ENCODE data around the gene NFE2.
"Not testable (repeated sequence)": the region's sequence is repeated elsewhere in the genome, so short reads cannot be mapped to it uniquely, and the experiment has no call there.

The NFE2 gene

DNA sequence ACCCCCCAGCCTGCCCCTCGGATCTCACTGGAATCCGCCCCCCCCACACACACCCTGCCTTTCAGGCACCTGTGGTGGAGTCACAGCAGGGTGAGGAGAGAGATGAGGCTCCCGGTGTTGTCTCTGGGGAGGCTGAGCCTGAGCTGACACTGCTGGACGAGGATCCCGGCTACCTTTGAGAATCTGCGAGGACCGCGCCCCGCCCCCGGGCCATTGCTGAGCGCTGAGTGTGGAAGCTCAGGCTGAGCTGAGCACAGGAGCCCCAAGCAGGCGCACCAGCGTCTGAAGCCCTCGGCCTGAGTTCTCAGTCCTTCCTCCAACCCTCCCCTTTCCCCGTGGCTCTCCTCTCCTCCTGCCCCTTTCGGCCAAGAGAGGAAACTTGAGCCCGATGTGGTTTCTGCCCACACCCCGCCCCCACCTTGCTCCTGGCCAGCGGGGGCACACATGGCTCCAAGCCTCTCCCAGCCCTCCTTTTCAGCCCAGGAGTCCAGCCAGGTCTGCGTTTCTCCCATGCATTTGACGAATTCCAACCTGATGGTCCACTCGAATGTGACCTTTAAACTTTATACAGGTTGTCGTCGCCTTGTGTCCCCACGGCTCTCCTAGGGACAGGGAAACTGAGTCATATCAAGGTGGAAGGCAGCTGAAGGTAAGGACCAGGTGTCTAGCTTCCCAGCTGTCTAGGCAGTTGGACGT is at the start of gene NFE2:
NFE2 (minus strand) TSS at position 284 of the 696 bp plus-strand sequence. CDS start 5,767 bp downstream, outside the sequence.
- no peak for DNase-seq (ENCODE audit: low read depth)

DNA sequence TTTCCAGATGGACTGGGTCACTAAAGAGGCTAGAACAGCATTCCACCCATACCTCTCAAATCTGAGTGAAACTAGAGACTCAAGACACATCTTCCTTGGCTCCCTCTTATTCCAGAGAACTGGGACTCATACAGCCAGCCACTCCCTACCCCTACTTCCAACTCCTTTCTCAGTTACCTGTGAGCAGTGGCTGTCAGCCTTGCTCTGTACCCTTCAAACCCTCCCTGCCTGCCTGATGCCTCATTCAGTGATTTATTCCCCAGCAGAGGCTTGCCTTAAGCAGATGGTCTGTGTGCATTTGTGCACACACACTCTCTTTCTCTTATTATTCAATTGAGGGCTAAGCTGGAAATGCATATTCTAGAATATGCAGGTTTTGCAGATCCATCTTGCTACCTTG is 48.9 kb upstream of the NFE2 start:
- no peak for DNase-seq (ENCODE audit: low read depth)

DNA sequence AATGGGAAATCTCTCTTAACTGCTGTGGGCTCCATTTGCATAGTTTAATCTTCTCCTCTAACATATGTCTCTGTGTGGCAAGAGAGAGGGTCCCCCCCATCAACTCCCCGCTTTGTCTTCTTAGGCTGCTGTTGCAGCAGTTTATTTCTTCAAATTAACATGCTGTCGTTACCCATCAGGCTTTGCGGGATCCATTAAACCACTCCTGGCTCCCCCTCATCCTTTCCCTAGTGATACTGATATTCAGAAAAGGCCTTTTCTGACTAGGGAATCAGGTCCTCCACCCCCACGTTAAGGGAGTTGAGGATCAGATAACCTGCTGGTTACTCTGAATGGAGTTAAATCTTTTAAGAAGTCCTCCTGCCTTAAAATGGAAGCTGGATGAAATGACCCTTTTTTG is 48.2 kb upstream of the NFE2 start:
- DNase-seq (ENCODE audit: low read depth): no peak

DNA sequence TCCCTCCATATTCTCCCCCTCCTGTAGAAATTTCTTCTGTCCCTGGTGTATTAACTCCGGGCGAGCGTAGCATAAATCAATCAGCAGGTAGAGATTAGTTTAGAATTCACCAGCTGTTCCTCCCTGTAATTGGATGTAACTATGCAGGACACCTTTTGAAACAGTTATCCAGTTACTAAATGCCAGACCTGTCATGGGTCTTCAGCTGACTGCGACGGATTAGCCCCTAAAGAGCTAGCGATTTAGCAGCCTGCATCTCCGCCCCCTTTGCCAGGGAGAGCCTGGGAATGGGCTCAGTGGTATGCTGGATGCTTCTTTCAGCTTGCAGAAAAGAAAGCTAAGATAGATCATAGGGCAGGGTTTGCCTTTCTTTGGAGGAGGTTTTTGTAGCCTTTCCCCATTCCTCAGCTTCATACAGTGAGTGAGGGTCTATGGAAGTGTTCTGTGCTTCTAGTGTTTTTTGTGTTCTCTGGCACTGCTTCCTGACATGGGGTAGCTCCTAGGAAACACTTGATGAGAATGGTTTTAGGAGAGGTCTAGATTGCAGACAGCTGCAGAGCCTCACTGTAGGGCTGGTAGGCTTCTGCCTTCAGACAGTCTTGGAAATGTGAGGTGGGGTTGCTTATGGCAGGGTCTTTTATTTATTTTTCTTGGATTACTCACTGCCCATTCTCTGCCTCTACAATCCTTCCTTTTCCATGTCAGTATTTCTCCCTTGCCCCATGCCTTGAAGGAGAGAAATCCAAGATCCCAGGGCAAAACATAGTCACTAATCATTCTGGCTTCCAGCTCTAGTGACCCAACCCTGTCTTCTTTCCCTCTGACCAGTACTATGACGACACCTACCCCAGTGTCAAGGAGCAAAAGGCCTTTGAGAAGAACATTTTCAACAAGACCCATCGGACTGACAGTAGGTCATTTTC is 40.8 kb upstream of the NFE2 start:
- no peak for DNase-seq (ENCODE audit: low read depth)

DNA sequence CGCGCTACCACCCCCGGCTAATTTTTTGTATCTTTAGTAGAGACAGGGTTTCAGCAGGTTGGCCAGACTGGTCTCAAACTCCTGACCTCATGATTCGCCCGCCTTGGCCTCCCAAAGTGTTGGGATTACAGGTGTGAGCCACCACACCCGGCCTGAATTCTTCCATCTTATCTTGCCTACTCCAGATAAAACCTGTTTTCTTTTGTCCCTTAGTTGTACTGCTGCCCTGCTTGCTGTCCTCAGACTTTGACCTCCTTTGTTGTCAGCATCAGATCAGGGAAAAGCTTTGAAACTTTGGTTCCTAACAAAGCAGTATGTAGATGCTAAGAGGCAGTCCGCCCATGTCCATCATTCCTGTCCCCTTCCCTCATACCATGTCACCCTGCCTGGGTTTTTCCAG is 40.0 kb upstream of the NFE2 start:
- no peak for DNase-seq (ENCODE audit: low read depth)

DNA sequence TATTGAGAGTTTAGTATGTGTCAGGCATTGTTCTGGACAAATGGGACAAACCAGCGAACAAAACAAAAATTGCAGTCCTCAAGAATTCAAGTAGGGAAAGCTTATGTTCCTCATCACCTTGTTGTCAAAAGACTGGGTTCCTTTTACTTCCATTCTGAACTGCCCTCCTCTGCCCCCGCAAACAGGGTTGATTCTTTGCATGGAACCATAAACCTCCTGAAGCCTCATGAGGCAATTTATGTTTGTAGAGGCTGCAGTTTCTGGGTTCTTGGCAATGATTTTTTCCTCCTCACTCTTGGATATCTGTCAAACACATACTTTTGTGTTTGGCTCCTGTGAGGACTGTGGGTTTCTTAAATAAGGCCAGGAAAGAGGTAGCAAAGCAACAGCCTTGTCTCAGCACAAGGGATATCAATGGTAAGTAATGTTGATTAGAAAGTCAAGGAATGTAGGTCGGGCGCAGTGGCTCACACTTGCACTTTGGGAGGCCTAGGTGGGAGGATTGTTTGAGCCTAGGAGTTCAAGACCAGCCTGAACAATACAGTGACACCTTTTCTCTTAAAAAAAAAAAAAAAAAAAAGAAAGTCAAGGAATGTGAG is 38.0 kb upstream of the NFE2 start:
- no peak for DNase-seq (ENCODE audit: low read depth)

DNA sequence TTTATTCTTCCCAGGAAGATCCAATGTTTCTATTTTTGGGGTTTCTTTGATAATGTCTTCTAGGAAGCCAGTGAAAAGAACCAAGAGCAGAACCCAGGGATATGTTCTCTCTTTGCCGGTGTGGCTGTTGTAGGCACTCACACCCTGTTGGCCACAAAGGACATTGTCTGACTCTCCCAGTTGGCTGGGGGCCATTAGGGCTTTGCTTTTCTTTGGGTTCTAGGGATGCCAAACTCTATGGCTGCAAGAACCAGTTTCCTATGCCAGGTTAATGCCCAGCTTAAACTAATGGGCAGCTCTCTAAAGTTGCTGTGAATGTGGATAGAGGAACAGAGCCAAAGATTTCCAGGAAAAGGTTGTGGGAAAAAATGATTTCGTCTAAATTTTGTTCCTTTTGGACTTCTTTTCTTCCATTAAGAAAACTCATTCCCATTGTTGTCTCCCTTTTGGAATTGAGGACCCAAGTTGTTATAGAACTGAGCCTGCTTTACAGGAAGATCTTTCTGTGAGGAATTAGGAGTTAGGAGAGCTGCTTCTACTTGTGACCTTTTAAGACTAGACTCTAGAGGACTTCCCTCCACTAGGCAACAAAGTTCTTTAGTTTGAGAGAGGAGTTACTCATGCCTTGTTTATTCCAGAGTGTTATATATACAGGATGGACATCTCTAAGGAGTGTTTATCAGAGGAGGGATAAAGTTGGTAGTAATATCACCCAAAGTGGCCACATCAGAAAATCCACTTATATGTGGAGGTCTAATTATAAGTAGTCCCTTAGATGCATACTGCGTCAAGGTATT is 37.2 kb upstream of the NFE2 start:
- DNase-seq (ENCODE audit: low read depth): no peak

DNA sequence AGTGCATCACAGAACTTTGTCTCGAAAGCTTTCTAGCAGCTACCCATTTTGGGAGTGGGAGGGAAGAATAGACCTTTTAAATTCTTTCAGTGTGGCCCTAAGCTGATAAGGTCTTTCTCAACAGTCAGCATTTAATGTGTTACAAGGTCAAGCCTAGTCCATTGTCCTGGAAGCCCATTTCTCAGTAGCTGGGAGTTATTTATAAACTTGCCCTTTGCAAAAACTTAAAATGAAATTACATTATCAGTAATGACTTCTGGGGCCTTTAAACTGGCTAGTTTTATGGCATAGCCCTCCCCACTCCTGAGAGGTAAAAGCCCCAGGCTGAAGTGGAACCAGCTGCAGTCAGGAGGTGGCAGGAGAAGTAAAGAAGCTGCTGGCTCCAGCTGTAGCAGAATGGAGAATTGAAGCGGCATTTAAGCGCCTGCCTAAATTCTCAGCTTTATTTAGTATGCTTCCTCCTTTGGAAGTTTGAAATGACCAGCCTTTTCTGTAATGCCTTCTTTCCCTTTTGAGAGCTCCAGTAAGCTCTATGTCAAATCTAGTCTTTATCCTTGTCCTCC is 36.5 kb upstream of the NFE2 start:
- no peak for DNase-seq (ENCODE audit: low read depth)

DNA sequence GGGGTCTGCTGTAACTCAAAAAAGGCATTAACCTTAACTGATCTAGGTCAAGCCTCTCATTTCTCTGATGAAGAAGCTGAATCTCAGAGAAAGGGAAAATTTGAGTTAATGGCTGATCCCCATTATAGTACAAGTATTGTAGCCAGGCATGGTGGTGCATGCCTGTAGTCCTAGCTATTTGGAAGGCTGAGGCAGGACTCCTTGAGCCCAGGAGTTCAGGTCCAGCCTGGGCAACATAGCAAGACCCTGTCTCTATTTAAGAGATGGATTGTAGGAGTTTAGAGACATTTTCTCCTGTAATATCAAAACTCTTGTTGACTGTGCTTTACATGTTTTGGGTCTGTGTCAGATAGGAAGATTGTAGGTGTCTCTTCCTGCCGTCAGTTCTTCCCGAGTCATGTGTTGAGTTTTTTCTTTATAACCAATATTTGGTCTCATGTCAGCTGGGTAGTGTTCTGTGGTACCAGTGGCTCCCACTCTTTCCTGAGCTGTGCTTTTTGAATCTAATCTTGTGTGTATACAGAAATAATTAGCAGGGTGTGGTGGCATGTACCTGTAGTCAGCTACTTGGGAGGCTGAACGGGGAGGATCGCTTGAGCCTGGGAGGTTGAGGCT is 32.7 kb upstream of the NFE2 start:
- no peak for DNase-seq (ENCODE audit: low read depth)

DNA sequence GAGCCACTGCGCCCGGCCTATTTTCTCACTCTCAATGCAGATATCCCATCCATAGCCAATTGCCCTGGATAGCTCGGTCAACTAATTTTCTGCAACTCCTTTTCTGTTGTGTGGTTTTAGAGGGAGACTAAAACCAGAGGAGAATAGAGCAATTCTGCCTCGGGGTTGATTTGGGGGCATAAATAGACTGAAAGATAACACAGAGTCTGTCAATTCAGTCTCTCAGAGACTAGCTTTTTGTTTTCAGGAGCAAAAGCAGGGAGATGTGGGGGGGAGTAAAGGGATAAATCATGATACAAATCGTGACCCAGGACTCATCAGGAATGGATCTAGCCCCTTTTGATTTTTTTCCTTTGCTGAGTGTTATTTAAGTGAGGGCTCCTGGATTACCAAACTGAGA is 30.6 kb upstream of the NFE2 start:
- DNase-seq (ENCODE audit: low read depth): no peak

DNA sequence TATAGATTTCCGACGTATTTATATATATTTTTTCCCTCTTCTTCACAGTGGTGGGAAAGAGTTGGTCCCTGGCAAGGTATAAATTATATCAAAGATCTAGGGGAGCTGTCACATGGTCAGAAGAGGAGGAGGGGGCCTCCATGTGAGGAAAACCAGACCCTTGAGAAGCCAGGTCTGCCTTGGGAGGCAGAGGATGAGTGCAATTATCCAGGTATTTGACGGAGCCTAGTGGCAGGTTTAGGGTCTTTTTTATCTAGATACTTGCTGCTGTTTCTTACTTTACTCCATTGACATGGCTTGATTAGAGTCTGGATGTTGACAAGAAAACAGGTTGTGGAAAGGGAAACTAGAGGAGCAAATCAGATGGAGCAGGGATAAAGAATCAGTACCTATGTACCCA is 29.6 kb upstream of the NFE2 start:
- no peak for DNase-seq (ENCODE audit: low read depth)

DNA sequence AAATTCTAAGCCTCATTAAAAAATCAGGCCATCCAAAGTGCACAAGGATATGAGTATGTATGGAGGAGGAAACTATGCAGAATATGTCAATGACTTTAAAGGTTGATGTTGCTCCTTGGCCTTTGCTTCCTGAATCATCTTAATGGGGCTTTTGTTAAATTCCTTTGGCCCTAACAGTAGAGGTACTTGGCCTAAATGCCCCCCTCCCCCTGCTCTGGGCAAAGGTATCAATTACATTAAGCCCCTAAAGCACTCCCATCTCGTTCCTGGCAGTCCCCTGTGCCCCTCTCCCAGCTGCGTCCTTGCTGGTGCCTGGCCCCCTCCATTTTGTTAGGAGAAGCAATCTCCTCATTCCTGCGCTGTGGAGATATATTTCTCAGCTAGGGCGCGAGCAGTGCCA is 28.9 kb upstream of the NFE2 start:
- no peak for DNase-seq (ENCODE audit: low read depth)

DNA sequence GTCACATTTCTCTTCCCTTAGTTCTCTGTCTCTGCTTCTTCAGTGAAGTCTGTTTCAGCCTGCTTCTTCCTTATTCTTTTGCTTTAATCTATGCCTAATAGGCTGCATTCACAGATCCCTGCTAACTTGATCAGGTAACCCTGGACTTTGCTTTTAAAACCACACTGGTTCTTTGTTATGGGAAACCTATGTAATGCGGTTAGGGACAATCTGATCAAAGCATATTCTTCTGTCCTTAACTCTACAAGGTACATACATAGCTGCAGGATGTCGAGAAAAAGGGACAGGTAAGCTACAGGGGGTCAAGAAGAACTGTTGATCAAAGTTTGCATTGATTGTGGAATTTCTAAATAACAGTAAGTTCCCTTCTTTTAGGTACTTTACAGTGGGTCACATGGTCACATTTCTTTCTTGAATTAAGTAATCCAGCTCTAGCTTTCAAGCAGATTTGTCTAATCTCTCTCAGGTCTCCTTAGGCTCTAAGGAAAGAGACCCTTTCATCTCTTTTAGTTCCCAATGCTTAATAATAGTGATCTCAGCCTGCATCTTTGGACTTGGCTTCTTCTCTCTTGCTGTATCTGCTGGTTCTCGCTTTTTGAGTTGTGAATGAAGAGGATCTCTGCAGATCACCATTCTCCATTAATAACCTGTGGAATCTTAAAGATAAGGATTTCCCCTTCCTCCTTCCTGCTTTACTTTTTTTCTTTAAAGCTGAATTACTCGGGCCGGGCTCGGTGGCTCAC is 28.0 kb upstream of the NFE2 start:
- DNase-seq (ENCODE audit: low read depth): no peak

DNA sequence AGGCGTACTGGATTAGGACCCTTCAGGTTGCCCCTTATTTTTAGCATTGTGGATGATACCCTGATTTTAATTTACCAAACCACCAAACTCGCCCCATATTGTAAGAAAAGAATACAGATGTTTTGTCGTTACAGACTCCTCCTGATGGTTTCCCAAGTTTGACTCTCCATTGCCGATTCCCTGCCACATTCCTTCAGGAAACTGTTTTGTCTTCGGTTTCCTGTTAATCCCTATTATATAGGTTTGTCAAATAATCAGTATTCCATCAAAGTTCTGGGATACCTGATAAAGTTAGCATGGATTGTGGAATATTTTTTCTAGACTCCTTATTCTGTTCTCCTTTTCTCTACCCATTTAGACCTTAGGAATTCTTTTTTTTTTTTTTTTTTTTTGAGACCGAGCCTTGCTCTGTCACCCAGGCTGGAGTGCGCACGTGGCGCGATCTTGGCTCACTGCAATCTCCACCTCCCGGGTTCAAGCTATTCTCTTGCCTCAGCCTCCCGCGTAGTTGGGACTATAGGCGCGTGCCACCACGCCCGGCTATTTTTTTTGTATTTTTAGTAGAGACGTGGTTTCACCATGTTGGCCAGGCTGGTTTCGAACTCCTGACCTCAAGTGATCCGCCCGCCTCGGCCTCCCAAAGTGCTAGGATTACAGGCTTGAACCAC is 24.8 kb upstream of the NFE2 start:
- not testable (repeated sequence) for DNase-seq (ENCODE audit: low read depth)

DNA sequence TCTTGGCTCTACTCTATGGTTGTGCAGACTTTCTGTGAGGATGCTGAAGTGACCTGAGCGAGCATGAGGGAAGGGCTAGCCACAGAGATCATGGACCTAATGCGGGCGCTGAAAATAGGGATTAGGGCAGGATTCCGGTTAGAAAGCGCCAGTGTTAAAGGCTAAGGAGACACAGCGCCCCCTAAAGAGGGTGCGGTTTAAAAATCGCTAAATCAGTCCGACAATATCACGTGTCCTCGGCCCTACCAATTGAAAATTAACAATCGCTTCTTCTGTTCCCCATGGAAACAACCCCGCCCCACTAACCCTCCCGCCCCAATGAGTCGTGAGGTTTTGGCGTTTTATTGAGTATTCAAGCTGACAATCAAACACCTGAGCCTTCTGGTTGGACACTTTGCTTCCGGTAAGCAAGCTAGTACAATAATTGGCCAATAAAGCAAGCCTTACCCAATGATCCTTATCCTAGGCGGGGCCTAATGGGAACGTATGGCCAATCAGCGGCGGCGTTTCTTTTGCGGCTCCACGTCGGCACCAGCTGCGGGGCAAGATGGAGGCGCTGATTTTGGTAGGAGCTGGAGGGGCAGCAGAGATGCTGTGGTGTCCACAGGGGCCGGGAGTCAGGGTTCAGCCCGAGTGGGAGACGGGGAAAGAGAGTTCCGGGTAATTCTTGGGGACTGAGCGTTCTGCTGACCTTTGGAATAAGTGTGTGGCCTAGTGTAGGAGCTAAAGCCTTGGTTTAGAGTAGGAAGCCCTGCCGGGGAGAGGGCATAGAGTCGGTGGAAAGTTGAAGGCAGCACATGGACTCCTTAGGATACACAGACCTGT is 24.0 kb upstream of the NFE2 start, which contains the start of gene COPZ1:
COPZ1 (plus strand) TSS at position 515 of the 825 bp plus-strand sequence; CDS start at position 548, 33 bp downstream.
- peak; percentile 89 for DNase-seq (ENCODE audit: low read depth)

DNA sequence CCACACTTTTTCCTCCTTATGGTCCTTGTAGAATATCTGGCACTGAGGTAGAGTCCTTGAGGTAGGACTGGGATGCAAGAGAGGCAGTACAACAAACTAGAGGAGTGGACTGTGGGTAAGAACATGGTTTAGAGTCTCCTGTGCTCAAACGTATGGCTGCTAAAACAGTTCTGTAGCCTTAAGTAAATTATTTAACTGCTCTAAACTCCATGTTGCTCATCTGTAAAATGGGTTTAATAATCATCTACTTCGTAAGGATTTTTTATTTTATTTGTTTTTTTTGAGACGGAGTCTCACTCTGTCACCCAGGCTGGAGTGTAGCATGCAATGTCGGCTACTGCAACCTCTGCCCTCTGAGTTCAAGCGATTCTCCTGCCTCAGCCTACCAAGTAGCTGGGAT is 20.5 kb upstream of the NFE2 start:
- DNase-seq (ENCODE audit: low read depth): no peak

DNA sequence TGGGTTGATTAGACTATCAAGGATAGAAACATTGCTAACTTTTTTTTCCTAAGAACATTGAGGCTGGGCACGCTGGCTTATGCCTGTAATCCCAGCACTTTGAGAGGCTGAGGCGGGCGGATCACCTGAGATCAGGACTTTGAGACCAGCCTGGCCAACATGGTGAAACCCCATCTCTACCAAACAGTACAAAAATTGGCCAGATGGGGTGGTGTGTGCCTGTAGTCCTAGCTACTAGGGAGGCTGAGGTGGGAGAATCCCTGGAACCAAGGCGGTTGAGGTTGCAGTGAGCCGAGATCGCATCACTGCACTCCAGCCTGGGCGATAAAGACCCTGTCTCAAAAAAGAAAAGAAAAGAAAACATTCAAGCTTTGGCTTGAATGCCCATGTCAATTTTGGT is 11.5 kb upstream of the NFE2 start:
- DNase-seq (ENCODE audit: low read depth): not testable (repeated sequence)

DNA sequence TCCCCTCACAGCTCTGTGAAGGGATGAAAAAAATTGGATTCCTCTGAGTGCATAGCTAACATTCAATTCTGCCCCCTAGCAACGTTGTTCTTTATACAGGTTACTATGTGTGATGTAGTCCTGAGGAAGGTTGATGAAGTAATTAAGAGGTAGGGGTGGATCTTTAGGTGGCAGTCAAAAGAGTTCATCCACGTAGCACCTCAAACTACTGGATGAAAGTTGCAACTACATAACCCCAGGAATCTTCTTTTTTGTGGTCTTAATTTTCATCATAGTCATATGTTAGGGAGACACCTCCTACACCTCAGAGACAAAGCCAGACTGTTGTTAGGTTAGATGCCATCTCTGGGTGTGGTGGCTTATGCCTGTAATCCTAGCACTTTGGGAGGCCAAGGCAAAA is 10.2 kb upstream of the NFE2 start:
- DNase-seq (ENCODE audit: low read depth): no peak

Data from activated T-cell treated with anti-CD3 and anti-CD28 coated beads for 24 hours (primary cell).